ENCODE measurements around the gene DQX1.

- no peak for TF ChIP-seq POLR2A (IDR thresholded peaks at IDR 0.05)
- TF ChIP-seq, protein P1, sequence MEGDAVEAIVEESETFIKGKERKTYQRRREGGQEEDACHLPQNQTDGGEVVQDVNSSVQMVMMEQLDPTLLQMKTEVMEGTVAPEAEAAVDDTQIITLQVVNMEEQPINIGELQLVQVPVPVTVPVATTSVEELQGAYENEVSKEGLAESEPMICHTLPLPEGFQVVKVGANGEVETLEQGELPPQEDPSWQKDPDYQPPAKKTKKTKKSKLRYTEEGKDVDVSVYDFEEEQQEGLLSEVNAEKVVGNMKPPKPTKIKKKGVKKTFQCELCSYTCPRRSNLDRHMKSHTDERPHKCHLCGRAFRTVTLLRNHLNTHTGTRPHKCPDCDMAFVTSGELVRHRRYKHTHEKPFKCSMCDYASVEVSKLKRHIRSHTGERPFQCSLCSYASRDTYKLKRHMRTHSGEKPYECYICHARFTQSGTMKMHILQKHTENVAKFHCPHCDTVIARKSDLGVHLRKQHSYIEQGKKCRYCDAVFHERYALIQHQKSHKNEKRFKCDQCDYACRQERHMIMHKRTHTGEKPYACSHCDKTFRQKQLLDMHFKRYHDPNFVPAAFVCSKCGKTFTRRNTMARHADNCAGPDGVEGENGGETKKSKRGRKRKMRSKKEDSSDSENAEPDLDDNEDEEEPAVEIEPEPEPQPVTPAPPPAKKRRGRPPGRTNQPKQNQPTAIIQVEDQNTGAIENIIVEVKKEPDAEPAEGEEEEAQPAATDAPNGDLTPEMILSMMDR (IDR thresholded peaks at IDR 0.05), result no peak
- no peak for TF ChIP-seq EP300 (IDR thresholded peaks at IDR 0.05)
- no peak for TF ChIP-seq POLR2AphosphoS5 (IDR thresholded peaks at IDR 0.05)
These were observed 23.8 kb downstream of the DQX1 start for GRCh38 chr2:74502147-74502719.

Measured in suprapubic skin (tissue), 4 donors.